Neural cell (in vitro differentiated cells): ENCODE results near the gene FMN2. TPM values are rescaled to one million over a fixed set of nuclear protein-coding genes. Genes with fewer than 3 reads are reported as not detected.

Experiments used
- H2AFZ ChIP-seq: fragments of 200-600, 300-800 bp; sonication (generic), shearing (Covaris generic); 2 replicates; pipeline ENCODE4 v1.6.0; 2014; ENCODE audit warnings: low read depth, mild to moderate bottlenecking, antibody characterized with exemption, low read length, moderate library complexity
- H3F3A ChIP-seq: fragments of 200-600 bp; shearing (Covaris generic); 2 replicates; pipeline ENCODE4 v1.6.1; 2016; ENCODE audit warnings: mild to moderate bottlenecking, moderate library complexity, mixed read lengths, antibody characterized with exemption, low read length; ENCODE audit not compliant: insufficient read depth, poor library complexity, severe bottlenecking
- H3K27ac ChIP-seq: fragments of 200-600, 300-800 bp; sonication (generic), shearing (Covaris generic); 2 replicates; pipeline ENCODE4 v1.5.1; 2014; ENCODE audit warnings: mild to moderate bottlenecking, low read length, moderate library complexity
- H3K27me3 ChIP-seq: fragments of 300-800, 200-600 bp; sonication (generic), shearing (Covaris generic); 2 replicates; pipeline ENCODE4 v1.6.0; 2014; ENCODE audit warnings: mild to moderate bottlenecking, low read depth, low read length, moderate library complexity; ENCODE audit not compliant: insufficient read depth
- H3K36me3 ChIP-seq: fragments of 300-800, 200-600 bp; sonication (generic), shearing (Covaris generic); 2 replicates; pipeline ENCODE4 v1.5.1; 2014; ENCODE audit warnings: mild to moderate bottlenecking, antibody characterized with exemption, low read length, moderate library complexity; ENCODE audit not compliant: insufficient read depth
- H3K4me2 ChIP-seq: fragments of 300-800, 200-600 bp; sonication (generic), shearing (Covaris generic); 2 replicates; pipeline ENCODE4 v1.6.0; 2014; ENCODE audit warnings: mild to moderate bottlenecking, low read length
- H3K4me3 ChIP-seq: fragments of 300-800, 200-600 bp; sonication (generic), shearing (Covaris generic); 2 replicates; pipeline ENCODE4 v1.5.1; 2014; ENCODE audit warnings: mild to moderate bottlenecking, low read length, moderate library complexity
- H3K79me2 ChIP-seq: fragments of 200-600 bp; shearing (Covaris generic); replicated peaks from 2 replicates; pipeline ENCODE4 v1.6.0; 2014; ENCODE audit warnings: mild to moderate bottlenecking, low read length, moderate library complexity; ENCODE audit not compliant: insufficient read depth
- H3K9ac ChIP-seq: fragments of 300-800, 200-600 bp; sonication (generic), shearing (Covaris generic); 2 replicates; pipeline ENCODE4 v1.6.1; 2016; ENCODE audit warnings: mild to moderate bottlenecking, low read length, mixed read lengths
- H3K9me2 ChIP-seq: fragments of 200-600 bp; shearing (Covaris generic); 2 replicates; pipeline ENCODE4 v1.6.1; 2016; ENCODE audit warnings: mild to moderate bottlenecking, low read length, mixed read lengths; ENCODE audit not compliant: insufficient read depth
- H3K9me3 ChIP-seq: fragments of 200-600, 300-800 bp; sonication (generic), shearing (Covaris generic); 2 replicates; pipeline ENCODE4 v1.6.1; 2016; ENCODE audit warnings: mild to moderate bottlenecking, mixed run types, low read length, moderate library complexity, mixed read lengths
- H4K20me1 ChIP-seq: fragments of 200-600 bp; shearing (Covaris generic); 2 replicates; pipeline ENCODE4 v1.6.1; 2016; ENCODE audit warnings: mild to moderate bottlenecking, mixed run types; ENCODE audit not compliant: insufficient read depth
- EP300 ChIP-seq: fragments of 450-650 bp; conservative IDR thresholded peaks from 2 replicates; pipeline ENCODE4 v1.6.1; 2014; ENCODE audit warnings: antibody characterized with exemption, mild to moderate bottlenecking, moderate library complexity; ENCODE audit not compliant: poor library complexity, severe bottlenecking
- EZH2 ChIP-seq: fragments of 200-600, 300-800 bp; shearing (Covaris generic), sonication (generic); IDR thresholded peaks from 2 replicates; pipeline ENCODE4 v1.6.1; 2014; ENCODE audit warnings: antibody characterized with exemption, low read length, borderline replicate concordance, mild to moderate bottlenecking; ENCODE audit not compliant: insufficient read depth, poor library complexity, severe bottlenecking
- MXI1 ChIP-seq: fragments of 450-650 bp; conservative IDR thresholded peaks from 2 replicates; pipeline ENCODE4 v1.6.1; 2014; ENCODE audit warnings: antibody characterized with exemption, mild to moderate bottlenecking; ENCODE audit not compliant: poor library complexity, severe bottlenecking
- POLR2AphosphoS5 ChIP-seq: IDR thresholded peaks from 2 replicates; pipeline ENCODE4 v1.6.1; 2012
- RAD21 ChIP-seq: fragments of 450-650 bp; conservative IDR thresholded peaks from 2 replicates; pipeline ENCODE4 v1.6.1; 2014; ENCODE audit warnings: antibody characterized with exemption, mild to moderate bottlenecking, moderate library complexity
- SMC3 ChIP-seq: fragments of 450-650 bp; conservative IDR thresholded peaks from 2 replicates; pipeline ENCODE4 v1.6.1; 2014; ENCODE audit warnings: antibody characterized with exemption, mild to moderate bottlenecking, moderate library complexity; ENCODE audit not compliant: poor library complexity
- TAF1 ChIP-seq: IDR thresholded peaks from 2 replicates; pipeline ENCODE4 v1.6.1; 2012; ENCODE audit warnings: low read depth
- polyA plus RNA-seq: library from polyadenylated mRNA; depleted of rRNA; stranded (reverse); fragments of >200 nt; gene quantifications from 2 replicates; pipeline ENCODE4 v1.2.3, GENCODE V29; 2014
- TF ChIP-seq, protein P1 (sequence below): fragments of 450-650 bp; IDR thresholded peaks from 2 replicates; pipeline ENCODE4 v1.5.1; 2014; ENCODE audit warnings: antibody characterized with exemption, mild to moderate bottlenecking, moderate library complexity; ENCODE audit not compliant: poor library complexity, severe bottlenecking
- TF ChIP-seq, protein P2 (sequence below): IDR thresholded peaks from 2 replicates; pipeline ENCODE4 v1.6.1; 2012; ENCODE audit warnings: borderline replicate concordance

The FMN2 gene
- polyA plus RNA-seq, 1 donor from 2014 or later: 23.9 TPM

DNA sequence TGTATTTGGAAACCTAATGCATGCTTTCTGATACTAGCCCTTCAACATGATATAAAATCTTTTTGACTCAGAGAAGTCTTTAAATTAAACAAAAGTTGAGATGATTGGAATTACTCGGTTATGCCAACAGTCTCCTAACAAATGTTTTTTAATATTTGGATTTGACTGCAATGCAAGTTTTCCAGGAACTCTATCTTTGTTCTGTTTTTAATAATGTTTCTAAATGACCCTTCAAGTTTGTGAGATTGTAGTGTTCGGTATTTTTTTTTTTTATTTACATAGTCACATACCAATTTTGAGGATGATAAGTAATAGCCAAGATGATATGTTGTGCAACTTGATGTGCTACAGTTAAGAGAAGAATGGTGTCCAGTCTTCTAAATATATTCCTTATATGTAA, 258.0 kb downstream of the FMN2 start:
- Histone ChIP-seq H3K27me3 (no peaks in the 10 kb centered on the region), H2AFZ (no peak overlapping the region), H3K79me2 (no peaks in the 10 kb centered on the region), H3K9me3 (no peaks in the 10 kb centered on the region), H3F3A (no peaks in the 10 kb centered on the region), H3K4me2 (no peak overlapping the region), H3K4me3 (no peak overlapping the region), H3K36me3 (no peaks in the 10 kb centered on the region), H3K27ac (no peak overlapping the region), H3K9me2 (no peaks in the 10 kb centered on the region), H3K9ac (no peak overlapping the region), H4K20me1 (no peaks in the 10 kb centered on the region)
- TF ChIP-seq EP300 (no peak), RAD21 (no peak), MXI1 (no peak), TAF1 (no peak), EZH2 (no peak)
- TF ChIP-seq, protein P1, sequence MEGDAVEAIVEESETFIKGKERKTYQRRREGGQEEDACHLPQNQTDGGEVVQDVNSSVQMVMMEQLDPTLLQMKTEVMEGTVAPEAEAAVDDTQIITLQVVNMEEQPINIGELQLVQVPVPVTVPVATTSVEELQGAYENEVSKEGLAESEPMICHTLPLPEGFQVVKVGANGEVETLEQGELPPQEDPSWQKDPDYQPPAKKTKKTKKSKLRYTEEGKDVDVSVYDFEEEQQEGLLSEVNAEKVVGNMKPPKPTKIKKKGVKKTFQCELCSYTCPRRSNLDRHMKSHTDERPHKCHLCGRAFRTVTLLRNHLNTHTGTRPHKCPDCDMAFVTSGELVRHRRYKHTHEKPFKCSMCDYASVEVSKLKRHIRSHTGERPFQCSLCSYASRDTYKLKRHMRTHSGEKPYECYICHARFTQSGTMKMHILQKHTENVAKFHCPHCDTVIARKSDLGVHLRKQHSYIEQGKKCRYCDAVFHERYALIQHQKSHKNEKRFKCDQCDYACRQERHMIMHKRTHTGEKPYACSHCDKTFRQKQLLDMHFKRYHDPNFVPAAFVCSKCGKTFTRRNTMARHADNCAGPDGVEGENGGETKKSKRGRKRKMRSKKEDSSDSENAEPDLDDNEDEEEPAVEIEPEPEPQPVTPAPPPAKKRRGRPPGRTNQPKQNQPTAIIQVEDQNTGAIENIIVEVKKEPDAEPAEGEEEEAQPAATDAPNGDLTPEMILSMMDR: no peak

DNA sequence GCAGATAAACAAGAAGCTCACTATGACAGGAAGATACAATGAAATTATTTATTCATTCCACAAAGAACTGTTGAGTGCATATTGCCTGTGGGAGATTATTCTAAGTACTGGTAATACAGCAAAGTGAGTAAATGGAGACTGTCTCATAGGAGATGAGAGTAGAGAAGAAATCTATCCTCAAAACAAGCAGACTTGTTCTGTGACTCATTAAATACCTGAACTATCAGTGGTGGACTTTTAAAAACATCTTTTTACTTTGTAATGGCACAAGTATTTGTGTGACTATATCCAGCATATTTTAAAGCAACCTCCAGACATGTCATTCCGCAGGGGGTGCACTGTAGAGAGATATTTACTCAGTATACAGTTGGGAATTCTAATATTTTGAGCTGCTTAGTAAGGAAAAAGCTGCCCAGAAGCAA, 259.2 kb downstream of the FMN2 start:
- H3K27me3 ChIP-seq: no peaks in the 10 kb centered on the region
- H3K9ac ChIP-seq: no peak overlapping the region
- no peaks in the 10 kb centered on the region for H3K9me3 ChIP-seq
- H3K4me3 ChIP-seq: no peak overlapping the region
- TF ChIP-seq, protein P2, sequence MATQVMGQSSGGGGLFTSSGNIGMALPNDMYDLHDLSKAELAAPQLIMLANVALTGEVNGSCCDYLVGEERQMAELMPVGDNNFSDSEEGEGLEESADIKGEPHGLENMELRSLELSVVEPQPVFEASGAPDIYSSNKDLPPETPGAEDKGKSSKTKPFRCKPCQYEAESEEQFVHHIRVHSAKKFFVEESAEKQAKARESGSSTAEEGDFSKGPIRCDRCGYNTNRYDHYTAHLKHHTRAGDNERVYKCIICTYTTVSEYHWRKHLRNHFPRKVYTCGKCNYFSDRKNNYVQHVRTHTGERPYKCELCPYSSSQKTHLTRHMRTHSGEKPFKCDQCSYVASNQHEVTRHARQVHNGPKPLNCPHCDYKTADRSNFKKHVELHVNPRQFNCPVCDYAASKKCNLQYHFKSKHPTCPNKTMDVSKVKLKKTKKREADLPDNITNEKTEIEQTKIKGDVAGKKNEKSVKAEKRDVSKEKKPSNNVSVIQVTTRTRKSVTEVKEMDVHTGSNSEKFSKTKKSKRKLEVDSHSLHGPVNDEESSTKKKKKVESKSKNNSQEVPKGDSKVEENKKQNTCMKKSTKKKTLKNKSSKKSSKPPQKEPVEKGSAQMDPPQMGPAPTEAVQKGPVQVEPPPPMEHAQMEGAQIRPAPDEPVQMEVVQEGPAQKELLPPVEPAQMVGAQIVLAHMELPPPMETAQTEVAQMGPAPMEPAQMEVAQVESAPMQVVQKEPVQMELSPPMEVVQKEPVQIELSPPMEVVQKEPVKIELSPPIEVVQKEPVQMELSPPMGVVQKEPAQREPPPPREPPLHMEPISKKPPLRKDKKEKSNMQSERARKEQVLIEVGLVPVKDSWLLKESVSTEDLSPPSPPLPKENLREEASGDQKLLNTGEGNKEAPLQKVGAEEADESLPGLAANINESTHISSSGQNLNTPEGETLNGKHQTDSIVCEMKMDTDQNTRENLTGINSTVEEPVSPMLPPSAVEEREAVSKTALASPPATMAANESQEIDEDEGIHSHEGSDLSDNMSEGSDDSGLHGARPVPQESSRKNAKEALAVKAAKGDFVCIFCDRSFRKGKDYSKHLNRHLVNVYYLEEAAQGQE: no peak
- no peak for TF ChIP-seq EZH2
- no peak for TF ChIP-seq POLR2AphosphoS5
- no peak for TF ChIP-seq TAF1
- no peak for TF ChIP-seq RAD21
- no peak for TF ChIP-seq MXI1
- no peak for TF ChIP-seq EP300
- no peak for TF ChIP-seq SMC3
- TF ChIP-seq, protein P1: no peak
- no peaks in the 10 kb centered on the region for H4K20me1 ChIP-seq
- no peak overlapping the region for H3K4me2 ChIP-seq
- H3F3A ChIP-seq: no peaks in the 10 kb centered on the region
- H3K79me2 ChIP-seq: no peaks in the 10 kb centered on the region
- no peaks in the 10 kb centered on the region for H3K36me3 ChIP-seq
- H3K27ac ChIP-seq: no peak overlapping the region
- no peak overlapping the region for H2AFZ ChIP-seq
- no peaks in the 10 kb centered on the region for H3K9me2 ChIP-seq
